ENCODE data around the gene HAGHL. TPM values are rescaled to one million over a fixed set of nuclear protein-coding genes. Genes with fewer than 3 reads are reported as not detected.

HAGHL gene
- total RNA-seq, 1 donor from 2014 or later = 1.0 TPM

DNA sequence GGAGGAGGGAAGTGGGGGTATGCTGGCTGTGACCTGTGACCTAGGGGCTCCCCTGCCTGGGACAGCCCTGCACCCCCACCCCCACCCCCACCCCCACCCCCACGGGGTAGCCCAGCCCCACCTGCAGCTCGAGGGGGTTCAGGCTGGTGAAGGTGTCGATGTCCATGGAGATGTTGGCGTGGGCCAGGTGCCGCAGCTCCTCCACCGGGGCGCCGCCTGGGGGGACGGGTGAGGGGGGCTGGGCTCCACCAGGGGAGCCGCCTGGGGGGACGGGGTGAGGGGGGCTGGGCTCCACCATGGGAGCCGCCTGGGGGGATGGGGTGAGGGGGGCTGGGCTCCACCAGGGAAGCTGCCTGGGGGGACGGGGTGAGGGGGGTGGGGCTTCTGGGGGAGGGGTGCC is 43.5 kb downstream of the HAGHL start:
- DNase-seq (ENCODE audit: low spot score) = no peak
- Mint-ChIP-seq H3K36me3 (no peaks in the 10 kb centered on the region), H3K4me1 (peaks cover 2% of the 10 kb centered on the region), H3K27me3 (ENCODE audit: insufficient read depth, low read depth) (peaks cover 5% of the 10 kb centered on the region), H3K27ac (no peak overlapping the region), H3K9me3 (no peaks in the 10 kb centered on the region), H3K4me3 (no peak overlapping the region)
- Histone ChIP-seq H3K36me3 (no peaks in the 10 kb centered on the region), H3K9ac (no peak overlapping the region), H3K27ac (no peak overlapping the region), H3K9me3 (ENCODE audit: low read depth) (no peaks in the 10 kb centered on the region), H3F3A (ENCODE audit: low read depth) (no peaks in the 10 kb centered on the region), H3K4me3 (no peak overlapping the region), H3K79me2 (ENCODE audit: low read depth) (no peaks in the 10 kb centered on the region), H4K20me1 (ENCODE audit: low read depth) (no peaks in the 10 kb centered on the region), H3K4me1 (no peaks in the 10 kb centered on the region), H2AFZ (replicated peaks) (no peak overlapping the region), H3K4me2 (no peak overlapping the region), H3K27me3 (no peaks in the 10 kb centered on the region)
- TF ChIP-seq EZH2 (IDR thresholded peaks at IDR 0.05) = no peak
- TF ChIP-seq, protein P1, sequence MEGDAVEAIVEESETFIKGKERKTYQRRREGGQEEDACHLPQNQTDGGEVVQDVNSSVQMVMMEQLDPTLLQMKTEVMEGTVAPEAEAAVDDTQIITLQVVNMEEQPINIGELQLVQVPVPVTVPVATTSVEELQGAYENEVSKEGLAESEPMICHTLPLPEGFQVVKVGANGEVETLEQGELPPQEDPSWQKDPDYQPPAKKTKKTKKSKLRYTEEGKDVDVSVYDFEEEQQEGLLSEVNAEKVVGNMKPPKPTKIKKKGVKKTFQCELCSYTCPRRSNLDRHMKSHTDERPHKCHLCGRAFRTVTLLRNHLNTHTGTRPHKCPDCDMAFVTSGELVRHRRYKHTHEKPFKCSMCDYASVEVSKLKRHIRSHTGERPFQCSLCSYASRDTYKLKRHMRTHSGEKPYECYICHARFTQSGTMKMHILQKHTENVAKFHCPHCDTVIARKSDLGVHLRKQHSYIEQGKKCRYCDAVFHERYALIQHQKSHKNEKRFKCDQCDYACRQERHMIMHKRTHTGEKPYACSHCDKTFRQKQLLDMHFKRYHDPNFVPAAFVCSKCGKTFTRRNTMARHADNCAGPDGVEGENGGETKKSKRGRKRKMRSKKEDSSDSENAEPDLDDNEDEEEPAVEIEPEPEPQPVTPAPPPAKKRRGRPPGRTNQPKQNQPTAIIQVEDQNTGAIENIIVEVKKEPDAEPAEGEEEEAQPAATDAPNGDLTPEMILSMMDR (IDR thresholded peaks at IDR 0.05) = no peak
- no peak for TF ChIP-seq EZH2phosphoT487 (IDR thresholded peaks at IDR 0.05)

DNA sequence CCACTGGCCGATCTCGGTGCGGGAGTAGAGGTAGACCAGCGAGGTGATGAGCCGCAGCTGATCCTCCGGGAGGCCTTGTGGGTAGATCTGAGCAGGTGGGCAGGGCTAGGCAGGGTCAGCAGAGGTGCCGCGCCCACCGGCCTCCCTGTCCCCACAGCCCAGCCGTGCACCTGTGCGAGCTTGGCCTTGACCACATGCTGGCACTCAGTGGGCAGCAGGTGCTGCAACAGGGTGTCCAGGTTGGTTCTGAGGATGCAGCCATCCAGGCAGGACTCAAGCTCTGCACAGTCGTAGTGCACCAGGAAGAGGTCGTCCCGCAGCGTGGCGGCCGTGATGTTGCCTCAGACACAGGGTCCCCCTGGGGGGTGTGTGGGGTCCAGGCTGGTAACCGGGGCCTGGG is 46.1 kb downstream of the HAGHL start:
- TF ChIP-seq EZH2 (IDR thresholded peaks at IDR 0.05) (no peak), EZH2phosphoT487 (IDR thresholded peaks at IDR 0.05) (no peak)
- TF ChIP-seq, protein P1 (IDR thresholded peaks at IDR 0.05) = no peak
- Histone ChIP-seq H3K9ac (no peak overlapping the region), H4K20me1 (ENCODE audit: low read depth) (no peaks in the 10 kb centered on the region), H3K4me1 (no peaks in the 10 kb centered on the region), H3K27me3 (peaks cover 5% of the 10 kb centered on the region), H3K27ac (no peak overlapping the region), H3F3A (ENCODE audit: low read depth) (no peaks in the 10 kb centered on the region), H3K4me2 (no peak overlapping the region), H2AFZ (replicated peaks) (no peak overlapping the region), H3K9me3 (ENCODE audit: low read depth) (no peaks in the 10 kb centered on the region), H3K4me3 (no peak overlapping the region), H3K79me2 (ENCODE audit: low read depth) (no peaks in the 10 kb centered on the region), H3K36me3 (no peaks in the 10 kb centered on the region)
- H3K27ac Mint-ChIP-seq = no peak overlapping the region
- peaks cover 8% of the 10 kb centered on the region for H3K27me3 Mint-ChIP-seq (ENCODE audit: insufficient read depth, low read depth)
- H3K9me3 Mint-ChIP-seq = no peaks in the 10 kb centered on the region
- no peak for DNase-seq (ENCODE audit: low spot score)
- peaks cover 4% of the 10 kb centered on the region for H3K4me1 Mint-ChIP-seq
- H3K4me3 Mint-ChIP-seq = no peak overlapping the region
- no peaks in the 10 kb centered on the region for H3K36me3 Mint-ChIP-seq

GRCh38 chr16:774086-775001 is 47.4 kb downstream of the HAGHL start:
- no peaks in the 10 kb centered on the region for H3K9me3 Mint-ChIP-seq
- peaks cover 8% of the 10 kb centered on the region for H3K27me3 Mint-ChIP-seq (ENCODE audit: insufficient read depth, low read depth)
- no peak for DNase-seq (ENCODE audit: low spot score)

More at GRCh38 chr16:774086-775001, 47.4 kb downstream of the HAGHL start:
- H3K9me3 ChIP-seq (ENCODE audit: low read depth) = no peaks in the 10 kb centered on the region
- no peaks in the 10 kb centered on the region for H3K4me1 ChIP-seq
- H3K27ac Mint-ChIP-seq = no peak overlapping the region
- no peaks in the 10 kb centered on the region for H3K79me2 ChIP-seq (ENCODE audit: low read depth)
- no peak overlapping the region for H3K4me2 ChIP-seq
- H2AFZ ChIP-seq (replicated peaks) = no peak overlapping the region
- no peaks in the 10 kb centered on the region for H3K36me3 Mint-ChIP-seq
- H3K4me3 ChIP-seq = no peak overlapping the region
- H3K9ac ChIP-seq = no peak overlapping the region
- no peak overlapping the region for H3K27ac ChIP-seq
- TF ChIP-seq EZH2 (IDR thresholded peaks at IDR 0.05) (no peak), EZH2phosphoT487 (IDR thresholded peaks at IDR 0.05) (no peak)
- TF ChIP-seq, protein P1 (IDR thresholded peaks at IDR 0.05) = no peak
- H4K20me1 ChIP-seq (ENCODE audit: low read depth) = no peaks in the 10 kb centered on the region
- H3K4me3 Mint-ChIP-seq = no peak overlapping the region
- H3K36me3 ChIP-seq = no peaks in the 10 kb centered on the region
- H3F3A ChIP-seq (ENCODE audit: low read depth) = no peaks in the 10 kb centered on the region
- peaks cover 16% of the 10 kb centered on the region for H3K27me3 ChIP-seq
- peaks cover 4% of the 10 kb centered on the region for H3K4me1 Mint-ChIP-seq
